Stimulated activated CD4-positive, alpha-beta T cell treated with anti-CD3 and anti-CD28 coated beads, TNF-alpha, amount 100 ng/mL, for 48 hours (primary cell): ENCODE results near the gene EPG5.
"Not testable (repeated sequence)": the region's sequence is repeated elsewhere in the genome, so short reads cannot be mapped to it uniquely, and the experiment has no call there.

Experiments
- DNase-seq, 3 donors: peaks; one replicate each; pipeline ENCODE4 v3.0.0-alpha.2; 2020; ENCODE audit warnings: low read depth in 3 of 3

EPG5 gene

DNA sequence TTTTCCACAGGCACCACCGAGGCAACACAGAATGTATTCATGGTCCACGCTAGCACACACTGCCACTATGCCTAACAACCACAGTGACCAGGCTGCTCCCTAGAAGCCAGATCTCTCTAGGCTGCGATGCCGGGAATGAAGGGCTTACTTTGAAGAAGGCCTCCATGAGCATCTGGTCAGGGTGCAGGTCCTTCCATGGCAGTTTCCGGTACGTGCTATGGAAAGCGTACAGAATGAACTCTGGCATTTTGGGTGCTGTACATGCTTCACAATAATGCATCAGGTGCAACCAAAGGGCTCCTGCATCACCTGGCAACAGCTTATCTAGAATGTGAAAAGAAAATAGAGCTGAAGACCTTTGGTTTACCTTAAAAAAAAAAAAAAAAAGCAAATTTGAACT, 96.7 kb downstream of the EPG5 start:
- DNase-seq, result no peak

DNA sequence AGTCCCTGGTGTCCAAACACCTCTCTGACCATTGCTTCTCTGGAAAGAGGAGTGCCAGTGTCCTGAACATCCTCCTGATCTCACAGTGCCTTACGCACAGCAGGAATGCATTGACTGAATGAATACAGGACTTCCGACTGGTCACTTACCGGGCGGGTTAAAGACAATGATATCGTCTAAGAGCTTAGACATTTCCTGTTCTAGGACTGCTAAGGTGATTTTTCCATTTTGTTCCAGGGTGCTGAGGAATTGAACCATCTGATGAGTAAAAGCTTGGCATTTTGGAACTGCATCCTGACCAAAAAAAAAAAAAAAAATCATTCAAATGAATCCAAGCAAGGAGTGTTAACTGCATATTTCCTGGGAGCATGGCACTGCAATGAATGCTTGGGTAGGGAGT, 101.7 kb downstream of the EPG5 start:
- no peak for DNase-seq

DNA sequence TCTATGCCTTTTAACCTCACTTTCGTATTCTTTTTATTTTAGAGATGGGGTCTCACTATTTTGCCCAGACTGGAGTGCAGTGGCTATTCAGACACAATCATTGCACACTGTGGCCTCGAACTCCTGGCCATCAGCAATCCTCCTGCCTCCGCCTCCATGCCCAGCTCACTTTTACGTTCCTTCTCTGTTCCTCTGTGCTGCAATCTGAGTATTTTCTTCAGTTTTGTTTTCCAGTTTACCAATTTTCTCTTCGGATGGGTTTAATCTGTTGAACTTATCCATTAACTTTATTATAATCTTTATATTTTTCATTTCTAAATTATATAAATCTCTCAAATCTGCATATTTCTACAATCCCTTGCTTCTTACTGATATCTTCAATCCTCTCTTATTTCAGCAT, 103.0 kb downstream of the EPG5 start:
- no peak for DNase-seq

GRCh38 chr18:45863469-45863868, 103.7 kb downstream of the EPG5 start:
- no peak for DNase-seq

- no peak for DNase-seq
These were observed 105.2 kb downstream of the EPG5 start for GRCh38 chr18:45861926-45862325.

DNA sequence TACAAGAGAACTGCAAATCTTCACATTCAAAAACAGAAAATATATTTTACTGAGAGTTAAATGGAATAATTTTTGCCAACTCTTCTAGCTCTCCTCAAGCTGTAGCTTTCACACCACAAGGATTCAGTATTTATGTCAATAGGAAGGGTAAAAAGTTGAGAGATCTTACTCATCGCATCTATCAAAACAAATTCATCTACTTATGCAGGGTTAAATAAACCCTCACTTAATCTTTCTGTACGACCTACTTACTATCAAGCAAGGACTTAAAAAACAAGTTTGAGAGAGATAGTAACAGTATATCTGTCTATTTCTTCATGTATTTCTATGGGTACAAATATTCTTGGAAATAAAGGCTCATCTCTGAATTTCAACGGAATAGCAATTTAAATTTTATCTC, 106.2 kb downstream of the EPG5 start:
- DNase-seq, result no peak

DNA sequence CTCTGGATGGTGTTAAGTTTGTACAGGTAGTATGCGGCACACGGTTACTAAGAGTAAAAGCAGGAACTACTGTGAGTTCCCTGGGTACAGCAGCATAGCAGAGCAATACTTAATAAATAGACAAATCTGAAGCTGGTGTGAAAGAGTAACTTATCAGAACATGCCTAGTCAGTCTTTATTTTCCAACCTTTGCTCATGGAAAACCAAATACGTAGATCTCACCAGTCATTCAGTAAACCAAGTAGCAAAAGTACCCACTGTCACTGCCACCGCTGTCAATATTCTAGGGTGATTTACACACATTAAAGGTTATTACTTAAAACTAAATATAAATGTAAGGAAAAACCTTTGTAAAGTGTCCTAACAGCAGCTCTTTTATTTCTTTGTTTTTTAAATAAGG, 106.6 kb downstream of the EPG5 start:
- no peak for DNase-seq

DNA sequence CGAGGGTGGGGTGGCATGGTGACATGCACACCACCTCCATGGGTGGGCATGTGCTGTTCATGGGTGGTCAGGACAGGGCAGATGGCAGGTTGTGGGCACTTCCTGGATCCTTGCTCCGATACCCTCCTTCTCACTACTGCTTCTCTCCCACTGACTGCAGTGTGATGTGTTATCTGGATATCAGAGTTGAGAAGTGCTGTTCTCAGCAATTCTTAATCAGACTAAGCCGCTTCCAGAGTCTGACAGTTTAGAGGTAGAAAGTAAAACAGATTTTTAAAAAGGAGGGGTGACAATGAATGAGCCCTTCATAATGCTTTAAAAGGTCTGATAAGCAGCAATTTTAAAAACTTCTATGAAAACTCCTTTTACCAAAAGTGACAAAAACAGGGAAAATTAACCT, 107.8 kb downstream of the EPG5 start:
- DNase-seq, result no peak

- no peak for DNase-seq
These were observed 110.6 kb downstream of the EPG5 start for GRCh38 chr18:45856531-45856930.

- DNase-seq, result no peak
These were observed 113.0 kb downstream of the EPG5 start for GRCh38 chr18:45854036-45854586.

- no peak for DNase-seq
These were observed 114.5 kb downstream of the EPG5 start for GRCh38 chr18:45852631-45853030.

DNA sequence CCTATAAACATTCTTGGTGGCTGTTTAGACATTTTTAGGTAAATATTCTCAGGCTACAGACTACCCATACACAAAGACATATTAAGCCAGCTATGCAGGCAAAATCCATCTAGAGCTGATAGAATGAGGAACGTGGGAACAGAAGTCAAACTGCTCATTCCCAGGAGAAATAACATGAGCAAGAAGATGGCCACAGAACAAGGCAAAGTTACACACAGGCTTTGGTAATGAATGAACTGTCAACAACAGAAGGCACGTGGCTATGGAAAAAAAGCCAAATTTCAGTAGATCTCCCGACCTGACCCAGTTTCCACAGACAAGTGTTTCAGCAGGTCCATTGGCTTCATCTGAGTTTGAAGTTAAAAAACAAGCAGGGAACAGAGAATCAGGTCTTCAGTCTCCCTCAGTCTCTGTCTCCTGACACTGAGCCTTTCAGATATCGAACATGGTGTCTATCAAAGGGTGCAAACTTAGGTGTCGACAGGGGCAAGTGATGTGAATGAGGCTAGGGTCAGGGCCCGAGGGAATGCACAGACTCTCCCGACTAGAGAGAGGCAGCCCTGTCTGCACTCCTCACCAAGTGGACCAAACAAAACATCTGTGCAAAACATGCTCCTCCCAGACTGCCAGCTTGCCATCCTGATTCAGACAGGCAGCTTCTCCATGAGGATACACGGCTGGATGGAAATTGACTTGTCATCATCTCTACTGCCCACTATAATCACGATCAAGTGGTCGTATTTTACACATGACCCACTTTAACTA, 115.8 kb downstream of the EPG5 start:
- no peak for DNase-seq

- no peak for DNase-seq
These were observed 117.1 kb downstream of the EPG5 start for GRCh38 chr18:45850021-45850420.

DNA sequence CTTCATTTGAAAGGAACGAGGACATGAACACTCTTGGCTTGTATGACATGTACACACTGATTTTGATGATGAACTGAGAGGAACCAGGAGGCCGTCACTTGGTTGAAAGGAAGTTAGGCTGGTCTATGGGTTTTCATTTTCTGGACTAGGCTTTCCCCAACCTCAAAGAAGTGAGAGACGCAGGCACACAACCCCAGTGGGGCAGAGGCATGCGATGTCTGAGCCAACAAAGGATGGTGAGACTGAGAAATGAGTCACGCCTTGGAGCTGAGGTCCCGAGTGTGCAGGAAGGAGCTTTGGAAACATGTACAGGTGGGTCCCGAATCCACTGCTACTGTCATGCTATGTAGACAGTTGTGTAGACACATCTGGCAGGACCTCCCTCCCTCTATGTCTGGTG, 117.6 kb downstream of the EPG5 start:
- no peak for DNase-seq

DNA sequence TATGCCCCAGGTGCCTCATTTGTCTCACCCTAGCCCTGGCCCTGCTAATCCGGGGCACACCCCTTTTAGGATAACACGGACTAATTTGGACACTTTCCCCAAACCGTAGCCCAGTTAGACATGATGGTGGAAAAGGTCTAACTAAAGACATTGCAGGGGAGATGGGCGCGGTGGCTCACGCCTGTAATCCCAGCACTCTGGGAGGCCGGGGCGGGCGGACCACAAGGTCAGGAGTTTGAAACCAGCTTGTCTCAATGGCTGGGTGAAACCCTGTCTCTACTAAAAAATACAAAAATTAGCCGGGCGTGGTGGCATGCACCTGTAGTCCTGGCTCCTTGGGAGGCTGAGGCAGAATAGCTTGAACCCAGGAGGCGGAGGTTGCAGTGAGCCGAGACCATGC, 118.5 kb downstream of the EPG5 start:
- not testable (repeated sequence) for DNase-seq

GRCh38 chr18:45847119-45847518, 120.0 kb downstream of the EPG5 start:
- DNase-seq, result no peak

DNA sequence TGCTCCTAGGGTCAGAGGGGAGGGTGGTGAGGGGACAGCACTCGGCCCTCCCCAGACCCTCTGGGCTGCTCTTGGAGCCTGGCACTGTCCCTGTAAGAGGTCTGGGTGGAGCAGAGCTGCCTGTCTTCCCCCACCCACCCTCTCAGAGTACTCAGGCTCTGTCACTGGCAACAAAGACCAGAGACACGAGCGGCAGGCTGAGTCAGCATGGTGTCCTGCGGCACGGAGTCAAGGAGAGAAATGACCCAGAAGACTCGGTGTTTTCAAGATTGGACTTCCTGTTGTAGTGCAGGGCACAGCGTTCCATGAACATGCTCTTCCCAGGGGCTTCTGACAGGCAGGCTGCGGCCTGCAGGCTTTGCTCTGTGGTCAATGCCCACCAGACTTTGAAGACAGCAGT, 121.7 kb downstream of the EPG5 start:
- no peak for DNase-seq

- no peak for DNase-seq
These were observed 122.2 kb downstream of the EPG5 start for GRCh38 chr18:45844938-45845337.

GRCh38 chr18:45843019-45843418, 124.1 kb downstream of the EPG5 start:
- DNase-seq, result no peak

DNA sequence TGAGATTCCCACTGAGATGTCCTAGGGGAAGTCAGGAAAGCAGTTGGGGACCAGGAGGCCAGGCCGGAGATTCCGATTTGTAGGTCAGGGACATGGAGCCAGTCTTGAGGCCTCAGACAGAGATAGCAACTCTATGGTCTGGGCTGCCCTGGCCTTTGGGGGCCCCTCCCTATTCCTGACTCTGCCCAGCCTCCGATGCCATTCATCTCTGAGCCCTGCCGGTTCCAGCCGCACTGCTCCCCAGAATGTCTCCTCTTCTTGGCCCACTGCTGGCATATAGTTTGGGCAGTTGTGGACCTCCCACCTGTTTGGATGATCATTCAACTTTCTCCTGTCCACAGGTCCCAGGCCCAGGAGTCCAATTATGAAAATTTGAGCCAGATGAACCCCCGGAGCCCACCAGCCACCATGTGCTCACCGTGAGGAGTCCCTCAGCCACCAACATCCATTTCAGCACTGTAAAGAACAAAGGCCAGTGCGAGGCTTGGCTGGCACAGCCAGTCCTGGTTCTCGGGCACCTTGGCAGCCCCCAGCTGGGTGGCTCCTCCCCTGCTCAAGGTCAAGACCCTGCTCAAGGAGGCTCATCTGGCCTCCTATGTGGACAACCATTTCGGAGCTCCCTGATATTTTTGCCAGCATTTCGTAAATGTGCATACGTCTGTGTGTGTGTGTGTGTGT, 125.2 kb downstream of the EPG5 start:
- DNase-seq, result no peak

DNA sequence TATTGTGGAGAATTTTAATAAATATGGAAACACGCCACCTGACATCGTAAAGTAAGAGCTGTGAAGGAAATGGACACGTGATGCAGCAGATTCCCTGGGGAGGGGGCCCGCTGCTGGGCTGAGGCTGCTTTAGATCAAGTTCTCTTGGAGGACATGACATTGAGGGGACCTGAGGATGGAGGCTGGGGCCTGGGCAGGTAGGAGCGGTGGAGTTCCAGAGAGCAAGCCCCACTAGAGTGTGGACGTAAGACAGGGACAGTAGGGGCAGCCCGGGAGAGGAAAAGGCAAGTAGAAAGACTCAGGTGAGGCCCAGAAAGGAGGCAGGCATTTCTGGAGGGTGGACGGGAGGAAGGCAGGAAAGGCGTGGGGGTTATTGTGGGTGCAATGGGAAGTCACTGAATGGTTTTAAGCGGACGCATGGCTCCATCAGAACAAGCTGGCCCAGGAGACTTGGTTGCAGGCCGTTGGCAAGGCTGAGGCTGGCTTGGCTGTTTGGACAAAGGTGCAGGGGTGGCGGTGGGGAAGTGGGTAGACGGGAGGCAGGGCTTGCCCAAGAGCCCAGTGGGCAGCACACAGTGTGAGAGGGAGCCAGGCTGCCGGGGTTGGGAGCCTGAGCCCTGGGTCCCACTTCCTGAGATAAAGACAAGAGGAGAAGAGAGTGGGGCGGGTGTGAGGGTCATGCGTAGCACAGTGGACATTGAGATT, 125.9 kb downstream of the EPG5 start:
- no peak for DNase-seq
